GM23338 (cell line): ENCODE measurements around the gene CLPX. TPM values are rescaled to one million over a fixed set of nuclear protein-coding genes. Genes with fewer than 3 reads are reported as not detected.

ENCODE experiments used
- ATAC-seq: fragments of 200-7000 bp; cut with Tn5 transposase; 3 replicates; pipeline ENCODE4 v1.9.1; 2020
- DNase-seq: peaks from one replicate; pipeline ENCODE4 v3.0.0-alpha.2; 2015; ENCODE audit warnings: low spot score
- H2AFZ ChIP-seq: fragments of 200-600 bp; sonication (generic); 2 replicates; pipeline ENCODE4 v1.8.0; 2016; ENCODE audit warnings: antibody characterized with exemption, mild to moderate bottlenecking, moderate library complexity
- H3F3A ChIP-seq: fragments of 200-600 bp; sonication (generic); replicated peaks from 2 replicates; pipeline ENCODE4 v1.8.0; 2017; ENCODE audit warnings: antibody characterized with exemption, mixed run types, low read depth
- H3K27ac ChIP-seq: fragments of 200-600 bp; sonication (generic); 2 replicates; pipeline ENCODE4 v1.6.1; 2016; ENCODE audit warnings: low read depth
- H3K27me3 ChIP-seq: fragments of 200-600 bp; sonication (generic); 2 replicates; pipeline ENCODE4 v1.8.0; 2016; ENCODE audit warnings: mild to moderate bottlenecking, mixed run types, moderate library complexity; ENCODE audit not compliant: insufficient read depth
- H3K36me3 ChIP-seq: fragments of 200-600 bp; sonication (generic); 2 replicates; pipeline ENCODE4 v1.8.0; 2016; ENCODE audit warnings: mild to moderate bottlenecking; ENCODE audit not compliant: insufficient read depth
- H3K4me1 ChIP-seq: fragments of 200-600 bp; sonication (generic); 2 replicates; pipeline ENCODE4 v1.8.0; 2016; ENCODE audit warnings: mild to moderate bottlenecking, moderate library complexity; ENCODE audit not compliant: insufficient read depth
- H3K4me2 ChIP-seq: fragments of 200-600 bp; sonication (generic); 2 replicates; pipeline ENCODE4 v1.7.1; 2017; ENCODE audit warnings: mixed run types
- H3K4me3 ChIP-seq: fragments of 200-600 bp; sonication (generic); 2 replicates; pipeline ENCODE4 v1.6.1; 2016; ENCODE audit warnings: mixed run types
- H3K79me2 ChIP-seq: fragments of 200-600 bp; sonication (generic); replicated peaks from 2 replicates; pipeline ENCODE4 v1.8.0; 2017; ENCODE audit warnings: mild to moderate bottlenecking; ENCODE audit not compliant: insufficient read depth
- H3K9me2 ChIP-seq: fragments of 200-600 bp; sonication (generic); 2 replicates; pipeline ENCODE4 v1.8.0; 2017; ENCODE audit not compliant: insufficient read depth
- H4K20me1 ChIP-seq: fragments of 200-600 bp; sonication (generic); replicated peaks from 2 replicates; pipeline ENCODE4 v1.8.0; 2017; ENCODE audit warnings: mild to moderate bottlenecking; ENCODE audit not compliant: insufficient read depth
- H3K27ac Mint-ChIP-seq: 2 replicates; pipeline ENCODE4 v1.8.0; 2020; ENCODE audit warnings: inconsistent platforms, mild to moderate bottlenecking, moderate library complexity, mixed read lengths
- H3K27me3 Mint-ChIP-seq: 3 replicates; pipeline ENCODE4 v1.8.0; 2022; ENCODE audit warnings: low read depth, mild to moderate bottlenecking, moderate library complexity, mixed read lengths, inconsistent platforms; ENCODE audit not compliant: insufficient read depth, poor library complexity
- H3K36me3 Mint-ChIP-seq: 3 replicates; pipeline ENCODE4 v1.8.0; 2021; ENCODE audit warnings: low read depth, mild to moderate bottlenecking, inconsistent platforms, moderate library complexity, mixed read lengths
- H3K4me1 Mint-ChIP-seq: 3 replicates; pipeline ENCODE4 v1.8.0; 2020; ENCODE audit warnings: mild to moderate bottlenecking, inconsistent platforms, mixed read lengths
- H3K4me3 Mint-ChIP-seq: 3 replicates; pipeline ENCODE4 v1.8.0; 2021; ENCODE audit warnings: moderate library complexity, mild to moderate bottlenecking, inconsistent platforms, mixed read lengths
- H3K9me3 Mint-ChIP-seq: 3 replicates; pipeline ENCODE4 v1.8.0; 2020; ENCODE audit warnings: moderate library complexity, mild to moderate bottlenecking, inconsistent platforms, mixed read lengths
- CREB1 ChIP-seq: fragments of 250-450 bp; sonication (Bioruptor Pico); IDR thresholded peaks from 2 replicates; pipeline ENCODE4 v1.5.0; 2020; ENCODE audit warnings: low read depth, mild to moderate bottlenecking, moderate library complexity
- CTCF ChIP-seq, 2 experiments: fragments of 200-600 bp in 1 of 2; sonication (generic) in 1 of 2; conservative IDR thresholded peaks; 2 replicates each; pipeline versions ENCODE4 v1.5.1 to v1.6.1; 2016 to 2017; ENCODE audit warnings: antibody characterized with exemption in 2 of 2, low read depth in 2 of 2, mild to moderate bottlenecking in 2 of 2, moderate library complexity in 1 of 2
- ETS1 ChIP-seq: IDR thresholded peaks from 2 replicates; pipeline ENCODE4 v1.6.1; 2016; ENCODE audit warnings: antibody characterized with exemption
- EZH2 ChIP-seq: fragments of 200-600 bp; sonication (generic); IDR thresholded peaks from one replicate; pipeline ENCODE4 v1.8.0; 2017; ENCODE audit warnings: antibody characterized with exemption, mild to moderate bottlenecking, low read depth; ENCODE audit not compliant: unreplicated experiment
- EZH2phosphoT487 ChIP-seq: fragments of 200-600 bp; sonication (generic); IDR thresholded peaks from one replicate; pipeline ENCODE4 v1.8.1; 2018; ENCODE audit warnings: antibody characterized with exemption; ENCODE audit not compliant: unreplicated experiment
- JUNB ChIP-seq: IDR thresholded peaks from one replicate; pipeline ENCODE4 v1.6.1; 2016; ENCODE audit warnings: antibody characterized with exemption; ENCODE audit not compliant: unreplicated experiment
- NANOG ChIP-seq: IDR thresholded peaks from 2 replicates; pipeline ENCODE4 v1.6.1; 2016; ENCODE audit warnings: antibody characterized with exemption, borderline replicate concordance
- REST ChIP-seq: IDR thresholded peaks from one replicate; pipeline ENCODE4 v1.6.1; 2018; ENCODE audit warnings: antibody characterized with exemption; ENCODE audit not compliant: unreplicated experiment
- STAT1 ChIP-seq: IDR thresholded peaks from one replicate; pipeline ENCODE4 v1.6.1; 2016; ENCODE audit warnings: antibody characterized with exemption; ENCODE audit not compliant: unreplicated experiment
- ZNF114 ChIP-seq: fragments of 250-450 bp; sonication (Bioruptor Pico); IDR thresholded peaks from 2 replicates; pipeline ENCODE4 v1.5.0; 2020; ENCODE audit warnings: mild to moderate bottlenecking, moderate library complexity
- ZNF331 ChIP-seq: fragments of 250-450 bp; sonication (Bioruptor Pico); IDR thresholded peaks from 2 replicates; pipeline ENCODE4 v1.5.0; 2020; ENCODE audit warnings: low read depth, mild to moderate bottlenecking, moderate library complexity
- ZNF462 ChIP-seq: fragments of 250-450 bp; sonication (Bioruptor Pico); IDR thresholded peaks from 2 replicates; pipeline ENCODE4 v1.5.0; 2020; ENCODE audit warnings: mild to moderate bottlenecking, moderate library complexity
- polyA plus RNA-seq: library from polyadenylated mRNA; unstranded; fragments of >200 nt; fragmentation: Nextera tagmentation; extraction: Ambion mirVana; gene quantifications from 2 replicates; pipeline ENCODE4 v1.2.1, GENCODE V29; 2016
- total RNA-seq: library from RNA; depleted of rRNA; stranded (reverse); fragments of >200 nt; shearing (Covaris generic); gene quantifications from 2 replicates; pipeline ENCODE4 v1.2.3, GENCODE V29; 2014

CLPX gene
- total and polyA plus RNA-seq, 2 experiments from 2014 or later = 18.9 to 40.6 TPM

- Histone ChIP-seq H3K79me2 (no peaks in the 10 kb centered on the region), H3K4me3 (no peak overlapping the region), H3K9me2 (no peaks in the 10 kb centered on the region), H3K4me1 (no peaks in the 10 kb centered on the region), H4K20me1 (no peaks in the 10 kb centered on the region), H2AFZ (no peak overlapping the region), H3K4me2 (no peak overlapping the region), H3K27me3 (no peaks in the 10 kb centered on the region), H3K27ac (no peak overlapping the region), H3K36me3 (no peaks in the 10 kb centered on the region), H3F3A (no peaks in the 10 kb centered on the region)
- Mint-ChIP-seq H3K9me3 (no peaks in the 10 kb centered on the region), H3K4me1 (peaks cover 7% of the 10 kb centered on the region; the same call in 1 of the 3 replicates), H3K27me3 (no peaks in the 10 kb centered on the region), H3K36me3 (no peaks in the 10 kb centered on the region), H3K4me3 (no peak overlapping the region), H3K27ac (no peak overlapping the region)
- TF ChIP-seq ZNF462 (CRISPR knock-in tag) (no peak), ZNF331 (CRISPR knock-in tag) (no peak), NANOG (no peak), CREB1 (no peak), REST (no peak), ETS1 (no peak), JUNB (no peak), STAT1 (no peak), ZNF114 (CRISPR knock-in tag) (no peak), EZH2 (no peak), EZH2phosphoT487 (no peak), CTCF (conservative IDR thresholded peaks at IDR 0.05; ENCODE audit: low read depth in 2 of 2) (no peak)
- ATAC-seq = no peak
- no peak for DNase-seq
These were observed 12.1 kb upstream of the CLPX start for GRCh38 chr15:65197337-65197645.
